ENCODE data around the gene MPHOSPH8. TPM values are rescaled to one million over a fixed set of nuclear protein-coding genes. Genes with fewer than 3 reads are reported as not detected.
"Not testable (repeated sequence)": the region's sequence is repeated elsewhere in the genome, so short reads cannot be mapped to it uniquely, and the experiment has no call there.

MPHOSPH8 gene
- total RNA-seq, 4 donors from 2014 or later: 28.7 to 35.1 (median 31.7) TPM

GRCh38 chr13:19676168-19676567 lies 42.7 kb downstream of the MPHOSPH8 start:
- intact Hi-C loops (cut with DNase I): no loop called here
- DNase-seq: no peak
- 94 to 96% methylated on average over 3 of the region's 3 CpGs for WGBS, 2 donors
- H3K27ac ChIP-seq: no peak overlapping the region
- TF ChIP-seq CTCF (IDR thresholded peaks at IDR 0.05) (no peak), POLR2A (IDR thresholded peaks at IDR 0.05) (no peak)
- no peaks in the 10 kb centered on the region for H3K9me3 ChIP-seq
- H3K27me3 ChIP-seq: no peaks in the 10 kb centered on the region
- H3K4me3 ChIP-seq (replicated peaks in 1 of 3): no peak overlapping the region
- peaks cover 21 to 33% of the 10 kb centered on the region in 2 donors for H3K36me3 ChIP-seq
- H3K4me1 ChIP-seq: no peaks in the 10 kb centered on the region

- Histone ChIP-seq H3K36me3 (peaks cover 0 to 3% of the 10 kb centered on the region in 2 donors), H3K4me1 (peaks cover 0 to 4% of the 10 kb centered on the region in 2 donors), H3K9me3 (no peaks in the 10 kb centered on the region), H3K27me3 (no peaks in the 10 kb centered on the region), H3K4me3 (replicated peaks in 1 of 3) (no peak overlapping the region), H3K27ac (no peak overlapping the region)
- 94 to 95% methylated on average over 7 of the region's 7 CpGs for WGBS, 2 donors
- DNase-seq: no peak
- intact Hi-C loops (cut with DNase I): no loop called here
- TF ChIP-seq POLR2A (IDR thresholded peaks at IDR 0.05): no peak
- TF ChIP-seq CTCF (IDR thresholded peaks at IDR 0.05): no peak
Observed at GRCh38 chr13:19680751-19681150, 47.3 kb downstream of the MPHOSPH8 start.

- Histone ChIP-seq H3K36me3 (peaks cover 0 to 3% of the 10 kb centered on the region in 2 donors), H3K9me3 (no peaks in the 10 kb centered on the region), H3K4me3 (replicated peaks in 1 of 3) (no peak overlapping the region), H3K27ac (no peak overlapping the region), H3K4me1 (peaks cover 0 to 4% of the 10 kb centered on the region in 2 donors), H3K27me3 (no peaks in the 10 kb centered on the region)
- TF ChIP-seq CTCF (IDR thresholded peaks at IDR 0.05) (no peak), POLR2A (IDR thresholded peaks at IDR 0.05) (no peak)
- intact Hi-C loops (cut with DNase I): no loop called here
- 72 to 78% methylated on average over 2 of the region's 2 CpGs for WGBS, 2 donors
- no peak for DNase-seq
Observed at GRCh38 chr13:19681517-19681916, 48.1 kb downstream of the MPHOSPH8 start.

- H3K27ac ChIP-seq: no peak overlapping the region
- H3K4me3 ChIP-seq (replicated peaks in 1 of 3): no peak overlapping the region
- 69 to 73% methylated on average over 5 of the region's 5 CpGs for WGBS, 2 donors
- TF ChIP-seq POLR2A (IDR thresholded peaks at IDR 0.05) (no peak), CTCF (IDR thresholded peaks at IDR 0.05) (no peak)
- H3K27me3 ChIP-seq: no peaks in the 10 kb centered on the region
- H3K36me3 ChIP-seq: no peaks in the 10 kb centered on the region
- H3K4me1 ChIP-seq: peaks cover 0 to 4% of the 10 kb centered on the region in 2 donors
- intact Hi-C loops (cut with DNase I): no loop called here
- H3K9me3 ChIP-seq: no peaks in the 10 kb centered on the region
- no peak for DNase-seq
Observed at GRCh38 chr13:19685034-19685433, 51.6 kb downstream of the MPHOSPH8 start.

- no peaks in the 10 kb centered on the region for H3K9me3 ChIP-seq
- H3K27ac ChIP-seq: no peak overlapping the region
- intact Hi-C loops (cut with DNase I): no loop called here
- H3K4me3 ChIP-seq (replicated peaks in 1 of 3): no peak overlapping the region
- no peak for DNase-seq
- H3K4me1 ChIP-seq: peaks cover 0 to 4% of the 10 kb centered on the region in 2 donors
- TF ChIP-seq POLR2A (IDR thresholded peaks at IDR 0.05) (no peak), CTCF (IDR thresholded peaks at IDR 0.05) (no peak)
- H3K36me3 ChIP-seq: no peaks in the 10 kb centered on the region
- H3K27me3 ChIP-seq: no peaks in the 10 kb centered on the region
Observed at GRCh38 chr13:19685437-19685836, 52.0 kb downstream of the MPHOSPH8 start.

- DNase-seq; H3K27me3 ChIP-seq; H3K4me1 ChIP-seq; H3K9me3 ChIP-seq; H3K27ac ChIP-seq; H3K4me3 ChIP-seq (replicated peaks in 1 of 3); H3K36me3 ChIP-seq; intact Hi-C loops (cut with DNase I): not testable (repeated sequence)
- WGBS, 2 donors: 95 to 99% methylated on average over 8 of the region's 8 CpGs
Observed at GRCh38 chr13:19691447-19691846, 58.0 kb downstream of the MPHOSPH8 start.

All from thyroid gland (tissue), 4 donors.